ENCODE measurements around the gene MS4A14.

- no peak for TF ChIP-seq CTCF (conservative IDR thresholded peaks at IDR 0.05; ENCODE audit: low read depth in 2 of 2)
- no peak for TF ChIP-seq REST (IDR thresholded peaks at IDR 0.05; ENCODE audit: unreplicated experiment)
- TF ChIP-seq CREB1 (CRISPR knock-in tag; IDR thresholded peaks at IDR 0.05; ENCODE audit: low read depth): no peak
- no peak for TF ChIP-seq EZH2 (IDR thresholded peaks at IDR 0.05; ENCODE audit: low read depth, unreplicated experiment)
- no peak for TF ChIP-seq EZH2phosphoT487 (IDR thresholded peaks at IDR 0.05; ENCODE audit: unreplicated experiment)
- no peak for TF ChIP-seq NANOG (IDR thresholded peaks at IDR 0.05; ENCODE audit: borderline replicate concordance)
- TF ChIP-seq JUNB (IDR thresholded peaks at IDR 0.05; ENCODE audit: unreplicated experiment): no peak
- TF ChIP-seq ZNF331 (CRISPR knock-in tag; IDR thresholded peaks at IDR 0.05; ENCODE audit: low read depth): no peak
- TF ChIP-seq POLR2AphosphoS5 (IDR thresholded peaks at IDR 0.05; ENCODE audit: low read depth): no peak
- no peak for TF ChIP-seq STAT1 (IDR thresholded peaks at IDR 0.05; ENCODE audit: unreplicated experiment)
Measured at GRCh38 chr11:60447070-60447469, 50.8 kb downstream of the MS4A14 start.
